ENCODE data around the gene ZCCHC4. TPM values are rescaled to one million over a fixed set of nuclear protein-coding genes. Genes with fewer than 3 reads are reported as not detected.

ZCCHC4 gene
- 15.5 and 15.6 TPM in 2 replicates for total RNA-seq

GRCh38 chr4:25312496-25313200 lies at the start of gene ZCCHC4:
TSS of gene ZCCHC4 (plus strand) at chr4:25312774. CDS start at chr4:25312810, 36 bp downstream.
- peaks cover 11% of the 10 kb centered on the region for H3K4me1 Mint-ChIP-seq

GRCh38 chr4:25271866-25272265 lies 40.7 kb upstream of the ZCCHC4 start:
- intact Hi-C loops (cut with micrococcal nuclease), result no loop called here
- Mint-ChIP-seq H3K36me3 (ENCODE audit: low read depth) (peaks cover 41% of the 10 kb centered on the region), H3K27ac (no peak overlapping the region), H3K27me3 (no peaks in the 10 kb centered on the region), H3K4me1 (no peaks in the 10 kb centered on the region), H3K4me3 (no peak overlapping the region), H3K9me3 (no peaks in the 10 kb centered on the region)
- DNase-seq, result no peak

More at GRCh38 chr4:25312496-25313200, at the start of gene ZCCHC4:
- DNase-seq, result peak; percentile 97
- intact Hi-C loops (cut with micrococcal nuclease), result loop anchor here (1.0 to 2.0 kb wide), 7 partner anchors 9 to 728 kb away; partner anchors contain the start of genes ANAPC4, DHX15, PI4K2B and SEPSECS
- Mint-ChIP-seq H3K36me3 (ENCODE audit: low read depth) (peaks cover 15% of the 10 kb centered on the region), H3K27me3 (no peaks in the 10 kb centered on the region), H3K4me3 (peak within 1 kb of the TSS; percentile 100), H3K9me3 (no peaks in the 10 kb centered on the region), H3K27ac (peak within 1 kb of the TSS; percentile 97)

GRCh38 chr4:25280210-25280609 lies 32.4 kb upstream of the ZCCHC4 start:
- intact Hi-C loops (cut with micrococcal nuclease), result no loop called here
- H3K4me3 Mint-ChIP-seq, result no peak overlapping the region
- no peaks in the 10 kb centered on the region for H3K9me3 Mint-ChIP-seq
- H3K4me1 Mint-ChIP-seq, result no peaks in the 10 kb centered on the region
- H3K27me3 Mint-ChIP-seq, result no peaks in the 10 kb centered on the region
- peaks cover 22% of the 10 kb centered on the region for H3K36me3 Mint-ChIP-seq (ENCODE audit: low read depth)
- DNase-seq, result no peak
- no peak overlapping the region for H3K27ac Mint-ChIP-seq

- no peak for DNase-seq
- H3K4me3 Mint-ChIP-seq, result no peak overlapping the region
- H3K27me3 Mint-ChIP-seq, result peaks cover 6% of the 10 kb centered on the region
- peaks cover 21% of the 10 kb centered on the region for H3K9me3 Mint-ChIP-seq
- intact Hi-C loops (cut with micrococcal nuclease), result no loop called here
- H3K4me1 Mint-ChIP-seq, result no peaks in the 10 kb centered on the region
- H3K36me3 Mint-ChIP-seq (ENCODE audit: low read depth), result peaks cover 16% of the 10 kb centered on the region
- H3K27ac Mint-ChIP-seq, result no peak overlapping the region
These were observed 28.6 kb upstream of the ZCCHC4 start for GRCh38 chr4:25283948-25284347.

GRCh38 chr4:25284466-25284865 lies 28.1 kb upstream of the ZCCHC4 start:
- H3K9me3 Mint-ChIP-seq, result peaks cover 21% of the 10 kb centered on the region
- H3K36me3 Mint-ChIP-seq (ENCODE audit: low read depth), result peaks cover 16% of the 10 kb centered on the region
- H3K27me3 Mint-ChIP-seq, result peaks cover 6% of the 10 kb centered on the region
- DNase-seq, result no peak
- intact Hi-C loops (cut with micrococcal nuclease), result no loop called here
- H3K4me3 Mint-ChIP-seq, result no peak overlapping the region
- no peaks in the 10 kb centered on the region for H3K4me1 Mint-ChIP-seq
- H3K27ac Mint-ChIP-seq, result no peak overlapping the region

GRCh38 chr4:25290490-25291067 lies 22.0 kb upstream of the ZCCHC4 start:
- DNase-seq, result no peak
- Mint-ChIP-seq H3K4me1 (no peaks in the 10 kb centered on the region), H3K27ac (no peak overlapping the region), H3K9me3 (peaks cover 21% of the 10 kb centered on the region), H3K27me3 (peaks cover 6% of the 10 kb centered on the region), H3K36me3 (ENCODE audit: low read depth) (peaks cover 4% of the 10 kb centered on the region), H3K4me3 (no peak overlapping the region)
- intact Hi-C loops (cut with micrococcal nuclease), result no loop called here

- Mint-ChIP-seq H3K36me3 (ENCODE audit: low read depth) (peaks cover 4% of the 10 kb centered on the region), H3K4me1 (no peaks in the 10 kb centered on the region), H3K4me3 (no peak overlapping the region), H3K9me3 (peaks cover 21% of the 10 kb centered on the region), H3K27me3 (peaks cover 2% of the 10 kb centered on the region), H3K27ac (no peak overlapping the region)
- intact Hi-C loops (cut with micrococcal nuclease), result no loop called here
- DNase-seq, result no peak
These were observed 21.3 kb upstream of the ZCCHC4 start for GRCh38 chr4:25291158-25291733.

GRCh38 chr4:25297528-25298242 lies 14.9 kb upstream of the ZCCHC4 start:
- no peak for DNase-seq
- H3K9me3 Mint-ChIP-seq, result no peaks in the 10 kb centered on the region
- no peak overlapping the region for H3K27ac Mint-ChIP-seq
- intact Hi-C loops (cut with micrococcal nuclease), result no loop called here
- H3K4me1 Mint-ChIP-seq, result peaks cover 11% of the 10 kb centered on the region
- no peak overlapping the region for H3K4me3 Mint-ChIP-seq
- H3K27me3 Mint-ChIP-seq, result peaks cover 5% of the 10 kb centered on the region
- no peaks in the 10 kb centered on the region for H3K36me3 Mint-ChIP-seq (ENCODE audit: low read depth)

GRCh38 chr4:25299476-25300203 lies 12.9 kb upstream of the ZCCHC4 start:
- no peak for DNase-seq
- H3K36me3 Mint-ChIP-seq (ENCODE audit: low read depth), result no peaks in the 10 kb centered on the region
- no peak overlapping the region for H3K4me3 Mint-ChIP-seq
- H3K9me3 Mint-ChIP-seq, result no peaks in the 10 kb centered on the region
- intact Hi-C loops (cut with micrococcal nuclease), result no loop called here
- peaks cover 11% of the 10 kb centered on the region for H3K4me1 Mint-ChIP-seq
- H3K27me3 Mint-ChIP-seq, result peaks cover 8% of the 10 kb centered on the region
- H3K27ac Mint-ChIP-seq, result no peak overlapping the region

- Mint-ChIP-seq H3K27ac (no peak overlapping the region), H3K9me3 (no peaks in the 10 kb centered on the region), H3K36me3 (ENCODE audit: low read depth) (no peaks in the 10 kb centered on the region), H3K4me3 (no peak overlapping the region), H3K4me1 (peaks cover 11% of the 10 kb centered on the region), H3K27me3 (peaks cover 8% of the 10 kb centered on the region)
- DNase-seq, result no peak
- intact Hi-C loops (cut with micrococcal nuclease), result no loop called here
These were observed 11.1 kb upstream of the ZCCHC4 start for GRCh38 chr4:25301471-25301870.

GRCh38 chr4:25302626-25303025 lies 9.9 kb upstream of the ZCCHC4 start:
- Mint-ChIP-seq H3K9me3 (no peaks in the 10 kb centered on the region), H3K4me1 (peaks cover 9% of the 10 kb centered on the region), H3K27me3 (peaks cover 8% of the 10 kb centered on the region), H3K27ac (no peak overlapping the region), H3K36me3 (ENCODE audit: low read depth) (no peaks in the 10 kb centered on the region), H3K4me3 (no peak overlapping the region)
- intact Hi-C loops (cut with micrococcal nuclease), result no loop called here
- no peak for DNase-seq

GRCh38 chr4:25303578-25303977 lies 9.0 kb upstream of the ZCCHC4 start:
- H3K4me3 Mint-ChIP-seq, result no peak overlapping the region
- no peaks in the 10 kb centered on the region for H3K4me1 Mint-ChIP-seq
- H3K27ac Mint-ChIP-seq, result no peak overlapping the region
- intact Hi-C loops (cut with micrococcal nuclease), result no loop called here
- H3K36me3 Mint-ChIP-seq (ENCODE audit: low read depth), result no peaks in the 10 kb centered on the region
- H3K9me3 Mint-ChIP-seq, result no peaks in the 10 kb centered on the region
- H3K27me3 Mint-ChIP-seq, result peaks cover 8% of the 10 kb centered on the region
- DNase-seq, result no peak

- DNase-seq, result no peak
- H3K27ac Mint-ChIP-seq, result no peak overlapping the region
- H3K4me1 Mint-ChIP-seq, result no peaks in the 10 kb centered on the region
- H3K9me3 Mint-ChIP-seq, result no peaks in the 10 kb centered on the region
- H3K4me3 Mint-ChIP-seq, result no peak overlapping the region
- intact Hi-C loops (cut with micrococcal nuclease), result no loop called here
- peaks cover 3% of the 10 kb centered on the region for H3K27me3 Mint-ChIP-seq
- no peaks in the 10 kb centered on the region for H3K36me3 Mint-ChIP-seq (ENCODE audit: low read depth)
These were observed 6.0 kb upstream of the ZCCHC4 start for GRCh38 chr4:25306518-25307057.

Data from activated CD4-positive, alpha-beta T cell treated with anti-CD3 and anti-CD28 coated beads, Interleukin-2, amount 10 ng/mL, durations not matched to agents 24 days and 14 days (primary cell).